Smooth muscle cell of the brain vasculature (primary cell): ENCODE results near the gene TFEB.
A peak's percentile ranks its signal among the peaks of the same experiment; 100 is the strongest.

ENCODE experiments used
- DNase-seq: peaks from one replicate; pipeline ENCODE4 v3.0.0-alpha.2; 2012; ENCODE audit warnings: low read depth, low spot score

TFEB gene

GRCh38 chr6:41653691-41654090 is 81.7 kb downstream of the TFEB start:
- DNase-seq, result no peak

- no peak for DNase-seq
Measured at GRCh38 chr6:41652866-41653652, 82.3 kb downstream of the TFEB start.

GRCh38 chr6:41651962-41652657 is 83.3 kb downstream of the TFEB start:
- no peak for DNase-seq

GRCh38 chr6:41651246-41651961 is 84.0 kb downstream of the TFEB start:
- DNase-seq, result no peak

GRCh38 chr6:41650120-41650519 is 85.3 kb downstream of the TFEB start:
- DNase-seq, result no peak

GRCh38 chr6:41649596-41649995 is 85.8 kb downstream of the TFEB start:
- no peak for DNase-seq

GRCh38 chr6:41648921-41649320 is 86.5 kb downstream of the TFEB start:
- no peak for DNase-seq

GRCh38 chr6:41648070-41648585 is 87.3 kb downstream of the TFEB start:
- DNase-seq, result no peak

GRCh38 chr6:41647061-41647511 is 88.3 kb downstream of the TFEB start:
- no peak for DNase-seq

GRCh38 chr6:41646026-41646795 is 89.2 kb downstream of the TFEB start:
- no peak for DNase-seq

GRCh38 chr6:41645007-41645618 is 90.3 kb downstream of the TFEB start:
- DNase-seq, result no peak

GRCh38 chr6:41644297-41644879 is 91.0 kb downstream of the TFEB start:
- DNase-seq, result no peak

GRCh38 chr6:41643899-41644269 is 91.5 kb downstream of the TFEB start:
- DNase-seq, result no peak

GRCh38 chr6:41642960-41643898 is 92.2 kb downstream of the TFEB start:
- DNase-seq, result no peak

- no peak for DNase-seq
Measured at GRCh38 chr6:41642090-41642959, 93.1 kb downstream of the TFEB start.

- no peak for DNase-seq
Measured at GRCh38 chr6:41641352-41641925, 94.0 kb downstream of the TFEB start.

- no peak for DNase-seq
Measured at GRCh38 chr6:41640426-41640825, 95.0 kb downstream of the TFEB start.

- DNase-seq, result peak; percentile 85
Measured at GRCh38 chr6:41639809-41640371, 95.5 kb downstream of the TFEB start.
